Naive thymus-derived CD4-positive, alpha-beta T cell (primary cell): Measurements from ENCODE around the gene PSEN1. TPM values are rescaled to one million over a fixed set of nuclear protein-coding genes. Genes with fewer than 3 reads are reported as not detected.

Experiments used
- ATAC-seq: fragments of 150-1000 bp; cut with Tn5 transposase; 2 replicates; pipeline ENCODE4 v1.10.0; 2021; ENCODE audit warnings: mild to moderate bottlenecking, moderate library complexity
- CTCF ChIA-PET: fragments of 350-600 bp; sonication (Branson Sonifier 250); formaldehyde crosslinking; loops from one replicate; lab custom pipeline; 2021; ENCODE audit warnings: antibody characterized with exemption; lab: Charles Lee
- POLR2A ChIA-PET: fragments of 350-600 bp; sonication (Branson Sonifier 250); formaldehyde crosslinking; loops from one replicate; lab custom pipeline; 2021; ENCODE audit warnings: antibody characterized with exemption, inconsistent platforms; lab: Charles Lee
- DNase-seq, 9 donors: peaks; one replicate each; pipeline versions ENCODE4 v3.0.0 to v3.0.0-alpha.2; 2020 to 2022; ENCODE audit warnings: mixed read lengths in 1 of 9
- H3K27ac ChIP-seq: one replicate; pipeline ENCODE4 v1.7.0; 2013; ENCODE audit warnings: mild to moderate bottlenecking, low read depth, low read length, moderate library complexity
- H3K27me3 ChIP-seq, 2 donors: one replicate each; pipeline ENCODE4 v1.7.0; 2013; ENCODE audit warnings: low read length in 2 of 2, mild to moderate bottlenecking in 2 of 2, moderate library complexity in 2 of 2; ENCODE audit not compliant: control insufficient read depth in 2 of 2, insufficient read depth in 2 of 2
- H3K36me3 ChIP-seq, 3 experiments: 1 replicate in 2 of 3; 2 replicates in 1 of 3; pipeline ENCODE4 v1.7.0; 2013; ENCODE audit warnings: low read length in 3 of 3, mild to moderate bottlenecking in 3 of 3, moderate library complexity in 1 of 3; ENCODE audit not compliant: insufficient read depth in 3 of 3, control insufficient read depth in 2 of 3
- H3K4me1 ChIP-seq, 2 donors: one replicate each; pipeline ENCODE4 v1.7.0; 2013; ENCODE audit warnings: low read length in 2 of 2, mild to moderate bottlenecking in 2 of 2, moderate library complexity in 1 of 2; ENCODE audit not compliant: control insufficient read depth in 2 of 2, insufficient read depth in 2 of 2
- H3K4me3 ChIP-seq: 2 replicates; pipeline ENCODE4 v1.7.0; 2013; ENCODE audit warnings: mild to moderate bottlenecking, low read length
- H3K9me3 ChIP-seq, 3 experiments: 1 replicate in 2 of 3; 2 replicates in 1 of 3; pipeline ENCODE4 v1.7.0; 2013; ENCODE audit warnings: low read length in 3 of 3; ENCODE audit not compliant: control insufficient read depth in 2 of 3
- H3K27ac Mint-ChIP-seq, 9 donors: one replicate each; pipeline ENCODE4 v1.8.0; 2020 to 2022; ENCODE audit warnings: mixed read lengths in 9 of 9, mild to moderate bottlenecking in 8 of 9, moderate library complexity in 5 of 9, inconsistent platforms in 2 of 9
- H3K27me3 Mint-ChIP-seq, 5 donors: one replicate each; pipeline ENCODE4 v1.8.0; 2021 to 2022; ENCODE audit warnings: mixed read lengths in 5 of 5, mild to moderate bottlenecking in 1 of 5
- H3K36me3 Mint-ChIP-seq, 5 donors: one replicate each; pipeline ENCODE4 v1.8.0; 2020 to 2022; ENCODE audit warnings: mixed read lengths in 5 of 5, mild to moderate bottlenecking in 3 of 5, inconsistent platforms in 1 of 5
- H3K4me1 Mint-ChIP-seq, 7 donors: one replicate each; pipeline ENCODE4 v1.8.0; 2020 to 2022; ENCODE audit warnings: mixed read lengths in 7 of 7, mild to moderate bottlenecking in 3 of 7, inconsistent platforms in 1 of 7
- H3K4me3 Mint-ChIP-seq, 10 donors: one replicate each; pipeline ENCODE4 v1.8.0; 2020 to 2022; ENCODE audit warnings: mild to moderate bottlenecking in 10 of 10, mixed read lengths in 10 of 10, moderate library complexity in 6 of 10, inconsistent platforms in 2 of 10
- H3K9me3 Mint-ChIP-seq, 11 donors: one replicate each; pipeline ENCODE4 v1.8.0; 2020 to 2022; ENCODE audit warnings: mixed read lengths in 11 of 11, mild to moderate bottlenecking in 4 of 11, inconsistent platforms in 1 of 11, moderate library complexity in 1 of 11
- intact Hi-C, 2 donors: fragments of 100-400 bp; cut with micrococcal nuclease; formaldehyde crosslinking; loops; one replicate each; pipeline ENCODE4 v1.15.1; 2023
- polyA plus RNA-seq, 2 donors: library from polyadenylated mRNA; unstranded; fragments of 300-500 nt; fragmentation: Illumina TruSeq; gene quantifications; one replicate each; pipeline ENCODE4 v1.2.3, GENCODE V29; 2021
- total RNA-seq, 6 experiments: library from RNA in 5 of 6; stranded (reverse) in 5 of 6; gene quantifications; 1 replicate in 5 of 6; 2 replicates in 1 of 6; pipeline ENCODE4 v1.2.3 and lab custom pipeline; 2021 to 2026

The PSEN1 gene
- total and polyA plus RNA-seq, 7 experiments from 2014 or later = 23.7 to 55.8 (median 43.2) TPM

DNA sequence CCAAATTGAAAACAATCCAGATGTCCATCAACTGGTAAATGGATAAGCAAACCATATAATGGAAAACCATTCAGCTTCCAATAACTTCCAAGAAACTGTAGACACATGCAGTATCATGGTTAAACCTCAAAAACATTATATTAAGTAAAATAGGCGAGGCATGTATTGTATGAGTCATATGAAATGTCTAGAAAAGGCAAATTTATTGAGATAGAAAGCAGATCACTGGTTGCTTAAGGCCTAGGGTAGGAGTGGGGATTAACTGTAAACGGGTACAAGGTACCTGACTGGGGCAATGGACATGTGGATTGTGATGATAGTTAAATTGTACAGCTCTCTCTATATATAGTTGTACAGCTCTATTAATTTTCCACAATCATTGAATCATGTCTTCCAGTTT lies 79.7 kb downstream of the PSEN1 start:
- intact Hi-C loops = no loop called here
- peaks cover 0 to 6% (median 0%) of the 10 kb centered on the region in 7 donors for H3K4me1 Mint-ChIP-seq
- CTCF ChIA-PET = no interaction called here
- no peaks in the 10 kb centered on the region for H3K27me3 Mint-ChIP-seq
- H3K9me3 Mint-ChIP-seq = no peaks in the 10 kb centered on the region
- H3K4me3 ChIP-seq = no peak overlapping the region
- ATAC-seq (no peak), DNase-seq (no peak)
- no peaks in the 10 kb centered on the region for H3K4me1 ChIP-seq
- POLR2A ChIA-PET = no interaction called here
- no peaks in the 10 kb centered on the region for H3K9me3 ChIP-seq
- peaks cover 7 to 75% (median 14%) of the 10 kb centered on the region in 3 experiments for H3K36me3 ChIP-seq
- H3K27ac ChIP-seq = no peak overlapping the region
- H3K27ac Mint-ChIP-seq = no peak overlapping the region
- H3K27me3 ChIP-seq = no peaks in the 10 kb centered on the region
- H3K4me3 Mint-ChIP-seq = no peak overlapping the region
- peaks cover 16 to 57% (median 35%) of the 10 kb centered on the region in 5 donors for H3K36me3 Mint-ChIP-seq

DNA sequence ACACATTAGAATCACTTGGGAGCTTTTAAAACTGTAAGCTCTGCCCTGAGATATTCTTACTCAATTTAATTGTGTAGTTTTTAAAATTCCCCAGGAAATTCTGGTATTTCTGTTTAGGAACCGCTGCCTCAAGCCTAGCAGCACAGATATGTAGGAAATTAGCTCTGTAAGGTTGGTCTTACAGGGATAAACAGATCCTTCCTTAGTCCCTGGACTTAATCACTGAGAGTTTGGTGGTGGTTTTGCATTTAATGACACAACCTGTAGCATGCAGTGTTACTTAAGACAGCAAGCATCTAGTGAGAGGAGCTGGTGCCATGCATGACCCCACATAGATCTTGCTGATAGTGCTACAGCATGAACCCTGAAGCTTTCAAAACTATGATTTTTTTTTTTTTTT lies 81.1 kb downstream of the PSEN1 start:
- no peak for DNase-seq
- no peaks in the 10 kb centered on the region for H3K27me3 ChIP-seq
- H3K4me1 ChIP-seq = no peaks in the 10 kb centered on the region
- no peak overlapping the region for H3K27ac Mint-ChIP-seq
- H3K4me3 ChIP-seq = no peak overlapping the region
- H3K4me3 Mint-ChIP-seq = no peak overlapping the region
- H3K27ac ChIP-seq = no peak overlapping the region
- peaks cover 14 to 64% (median 37%) of the 10 kb centered on the region in 5 donors for H3K36me3 Mint-ChIP-seq
- ATAC-seq = no peak
- no peaks in the 10 kb centered on the region for H3K9me3 Mint-ChIP-seq
- H3K36me3 ChIP-seq = peaks cover 7 to 75% (median 14%) of the 10 kb centered on the region in 3 experiments
- no peaks in the 10 kb centered on the region for H3K9me3 ChIP-seq
- peaks cover 0 to 18% (median 0%) of the 10 kb centered on the region in 7 donors for H3K4me1 Mint-ChIP-seq
- CTCF ChIA-PET = interaction anchor here (0.7 kb wide), 1 partner anchor 19 kb away, joined by 3 read pairs; no protein-coding TSS in a partner anchor
- POLR2A ChIA-PET = no interaction called here
- intact Hi-C loops = no loop called here
- H3K27me3 Mint-ChIP-seq = no peaks in the 10 kb centered on the region

DNA sequence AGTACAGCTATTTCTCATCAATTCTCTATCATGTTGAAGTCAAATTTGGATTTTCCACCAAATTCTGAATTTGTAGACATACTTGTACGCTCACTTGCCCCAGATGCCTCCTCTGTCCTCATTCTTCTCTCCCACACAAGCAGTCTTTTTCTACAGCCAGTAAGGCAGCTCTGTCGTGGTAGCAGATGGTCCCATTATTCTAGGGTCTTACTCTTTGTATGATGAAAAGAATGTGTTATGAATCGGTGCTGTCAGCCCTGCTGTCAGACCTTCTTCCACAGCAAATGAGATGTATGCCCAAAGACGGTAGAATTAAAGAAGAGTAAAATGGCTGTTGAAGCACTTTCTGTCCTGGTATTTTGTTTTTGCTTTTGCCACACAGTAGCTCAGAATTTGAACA lies 83.8 kb downstream of the PSEN1 start:
- H3K9me3 ChIP-seq = no peaks in the 10 kb centered on the region
- intact Hi-C loops = no loop called here
- no peak for DNase-seq
- Mint-ChIP-seq H3K4me3 (no peak overlapping the region), H3K27me3 (no peaks in the 10 kb centered on the region), H3K9me3 (no peaks in the 10 kb centered on the region), H3K27ac (peak overlapping the region in 1 of 9 donors; percentile 24), H3K4me1 (peaks cover 0 to 24% (median 0%) of the 10 kb centered on the region in 7 donors), H3K36me3 (peaks cover 10 to 60% (median 35%) of the 10 kb centered on the region in 5 donors)
- ChIA-PET CTCF (no interaction called here), POLR2A (interaction anchor here (1.4 kb wide), 1 partner anchor 12 kb away, joined by 4 read pairs; no protein-coding TSS in a partner anchor)
- no peaks in the 10 kb centered on the region for H3K4me1 ChIP-seq
- ATAC-seq = no peak
- no peak overlapping the region for H3K27ac ChIP-seq
- H3K36me3 ChIP-seq = peaks cover 0 to 70% (median 11%) of the 10 kb centered on the region in 3 experiments
- H3K27me3 ChIP-seq = no peaks in the 10 kb centered on the region
- H3K4me3 ChIP-seq = no peak overlapping the region

DNA sequence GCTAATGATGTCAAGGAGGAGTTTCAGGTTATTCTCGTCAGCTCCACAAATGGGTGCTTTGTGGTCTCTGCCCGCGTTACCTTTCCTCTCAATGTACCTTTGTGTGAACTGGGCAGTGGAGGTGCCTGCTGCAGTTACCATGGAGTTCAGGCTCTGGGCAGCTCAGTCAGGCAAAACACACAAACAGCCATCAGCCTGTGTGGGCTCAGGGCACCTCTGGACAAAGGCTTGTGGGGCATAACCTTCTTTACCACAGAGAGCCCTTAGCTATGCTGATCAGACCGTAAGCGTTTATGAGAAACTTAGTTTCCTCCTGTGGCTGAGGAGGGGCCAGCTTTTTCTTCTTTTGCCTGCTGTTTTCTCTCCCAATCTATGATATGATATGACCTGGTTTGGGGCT lies 84.3 kb downstream of the PSEN1 start:
- Histone ChIP-seq H3K27ac (no peak overlapping the region), H3K4me3 (no peak overlapping the region), H3K4me1 (no peaks in the 10 kb centered on the region), H3K9me3 (no peaks in the 10 kb centered on the region), H3K36me3 (peaks cover 0 to 71% (median 11%) of the 10 kb centered on the region in 3 experiments), H3K27me3 (no peaks in the 10 kb centered on the region)
- peaks cover 10 to 66% (median 35%) of the 10 kb centered on the region in 5 donors for H3K36me3 Mint-ChIP-seq
- H3K4me1 Mint-ChIP-seq = peaks cover 0 to 24% (median 0%) of the 10 kb centered on the region in 7 donors
- no peak overlapping the region for H3K4me3 Mint-ChIP-seq
- peak overlapping the region in 2 of 9 donors; percentile 4 to 22 for H3K27ac Mint-ChIP-seq
- no peaks in the 10 kb centered on the region for H3K27me3 Mint-ChIP-seq
- intact Hi-C loops = no loop called here
- DNase-seq (no peak), ATAC-seq (no peak)
- CTCF ChIA-PET = interaction anchor here (0.6 kb wide), 2 partner anchors 10 to 185 kb away, joined by 3 read pairs; no protein-coding TSS in a partner anchor
- no peaks in the 10 kb centered on the region for H3K9me3 Mint-ChIP-seq
- POLR2A ChIA-PET = interaction anchor here (0.6 to 1.4 kb wide), 2 partner anchors 12 to 52 kb away, joined by 4 to 5 read pairs; no protein-coding TSS in a partner anchor

DNA sequence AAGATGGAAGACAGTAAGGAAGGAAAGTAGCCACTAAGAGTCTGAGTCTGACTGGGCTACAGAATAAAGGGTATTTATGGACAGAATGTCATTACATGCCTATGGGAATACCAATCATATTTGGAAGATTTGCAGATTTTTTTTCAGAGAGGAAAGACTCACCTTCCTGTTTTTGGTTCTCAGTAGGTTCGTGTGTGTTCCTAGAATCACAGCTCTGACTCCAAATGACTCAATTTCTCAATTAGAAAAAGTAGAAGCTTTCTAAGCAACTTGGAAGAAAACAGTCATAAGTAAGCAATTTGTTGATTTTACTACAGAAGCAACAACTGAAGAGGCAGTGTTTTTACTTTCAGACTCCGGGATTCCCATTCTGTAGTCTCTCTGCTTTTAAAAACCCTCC lies 85.6 kb downstream of the PSEN1 start:
- peaks cover 10 to 71% (median 35%) of the 10 kb centered on the region in 5 donors for H3K36me3 Mint-ChIP-seq
- peak overlapping the region in 1 of 10 donors; percentile 13 for H3K4me3 Mint-ChIP-seq
- H3K4me1 Mint-ChIP-seq = peaks cover 0 to 24% (median 0%) of the 10 kb centered on the region in 7 donors
- no peak overlapping the region for H3K4me3 ChIP-seq
- no peaks in the 10 kb centered on the region for H3K4me1 ChIP-seq
- ChIA-PET CTCF (no interaction called here), POLR2A (no interaction called here)
- no peak for ATAC-seq
- no peaks in the 10 kb centered on the region for H3K27me3 ChIP-seq
- no peak for DNase-seq
- no peaks in the 10 kb centered on the region for H3K9me3 Mint-ChIP-seq
- peaks cover 0 to 69% (median 10%) of the 10 kb centered on the region in 3 experiments for H3K36me3 ChIP-seq
- peak overlapping the region in 1 of 9 donors; percentile 47 for H3K27ac Mint-ChIP-seq
- intact Hi-C loops = no loop called here
- H3K9me3 ChIP-seq = no peaks in the 10 kb centered on the region
- no peaks in the 10 kb centered on the region for H3K27me3 Mint-ChIP-seq
- no peak overlapping the region for H3K27ac ChIP-seq

DNA sequence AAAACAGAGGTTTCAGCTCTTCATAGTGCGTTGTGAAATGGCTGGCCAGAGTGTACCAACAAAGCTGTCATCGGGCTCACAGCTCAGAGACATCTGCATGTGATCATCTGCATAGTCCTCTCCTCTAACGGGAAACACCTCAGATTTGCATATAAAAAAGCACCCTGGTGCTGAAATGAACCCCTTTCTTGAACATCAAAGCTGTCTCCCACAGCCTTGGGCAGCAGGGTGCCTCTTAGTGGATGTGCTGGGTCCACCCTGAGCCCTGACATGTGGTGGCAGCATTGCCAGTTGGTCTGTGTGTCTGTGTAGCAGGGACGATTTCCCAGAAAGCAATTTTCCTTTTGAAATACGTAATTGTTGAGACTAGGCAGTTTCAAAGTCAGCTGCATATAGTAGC lies 86.7 kb downstream of the PSEN1 start:
- no peak overlapping the region for H3K4me3 ChIP-seq
- intact Hi-C loops = no loop called here
- H3K4me1 Mint-ChIP-seq = peaks cover 0 to 24% (median 0%) of the 10 kb centered on the region in 7 donors
- ATAC-seq (no peak), DNase-seq (no peak)
- H3K9me3 ChIP-seq = no peaks in the 10 kb centered on the region
- no peak overlapping the region for H3K4me3 Mint-ChIP-seq
- peaks cover 10 to 66% (median 35%) of the 10 kb centered on the region in 5 donors for H3K36me3 Mint-ChIP-seq
- no peaks in the 10 kb centered on the region for H3K27me3 ChIP-seq
- no peaks in the 10 kb centered on the region for H3K4me1 ChIP-seq
- ChIA-PET CTCF (no interaction called here), POLR2A (no interaction called here)
- H3K9me3 Mint-ChIP-seq = no peaks in the 10 kb centered on the region
- no peaks in the 10 kb centered on the region for H3K27me3 Mint-ChIP-seq
- H3K27ac ChIP-seq = no peak overlapping the region
- peak overlapping the region in 2 of 9 donors; percentile 2 to 53 for H3K27ac Mint-ChIP-seq
- H3K36me3 ChIP-seq = peaks cover 0 to 69% (median 7%) of the 10 kb centered on the region in 3 experiments

DNA sequence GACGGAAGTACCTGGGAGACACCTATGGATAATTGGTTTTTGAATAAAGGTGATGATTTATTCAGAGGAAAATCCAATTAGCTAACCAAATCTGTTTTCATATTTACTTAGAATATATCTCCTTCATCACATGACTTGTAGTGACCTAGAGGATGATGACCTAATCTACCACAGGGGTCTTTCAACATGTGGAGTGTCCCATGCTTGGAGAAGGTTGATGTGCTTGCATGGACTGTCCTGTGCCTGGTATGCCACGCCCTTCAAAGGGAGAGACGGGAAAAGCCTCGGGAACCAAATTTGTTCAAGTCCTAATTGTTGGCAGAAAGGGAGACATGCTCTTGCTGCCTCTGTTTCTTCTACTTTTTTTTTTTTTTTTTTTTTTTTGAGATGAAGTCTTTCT lies 89.2 kb downstream of the PSEN1 start:
- ATAC-seq (no peak), DNase-seq (no peak)
- no peaks in the 10 kb centered on the region for H3K4me1 ChIP-seq
- intact Hi-C loops = no loop called here
- no peaks in the 10 kb centered on the region for H3K9me3 ChIP-seq
- H3K36me3 ChIP-seq = peaks cover 0 to 58% (median 3%) of the 10 kb centered on the region in 3 experiments
- no peak overlapping the region for H3K27ac Mint-ChIP-seq
- H3K4me3 Mint-ChIP-seq = no peak overlapping the region
- peaks cover 0 to 57% (median 18%) of the 10 kb centered on the region in 5 donors for H3K36me3 Mint-ChIP-seq
- peaks cover 0 to under 1% (median 0%) of the 10 kb centered on the region in 5 donors for H3K27me3 Mint-ChIP-seq
- H3K4me1 Mint-ChIP-seq = peaks cover 0 to 20% (median 0%) of the 10 kb centered on the region in 7 donors
- ChIA-PET CTCF (no interaction called here), POLR2A (interaction anchor here (0.7 kb wide), 1 partner anchor 89 kb away, joined by 3 read pairs; the partner anchor contains the start of gene PSEN1)
- H3K27ac ChIP-seq = no peak overlapping the region
- H3K27me3 ChIP-seq = no peaks in the 10 kb centered on the region
- H3K9me3 Mint-ChIP-seq = peaks cover 0 to 2% (median 0%) of the 10 kb centered on the region in 11 donors
- H3K4me3 ChIP-seq = no peak overlapping the region
